ENCODE results near the gene FAM236C. TPM values are rescaled to one million over a fixed set of nuclear protein-coding genes. Genes with fewer than 3 reads are reported as not detected.
"Not testable (repeated sequence)": the region's sequence is repeated elsewhere in the genome, so short reads cannot be mapped to it uniquely, and the experiment has no call there.

FAM236C gene
- polyA plus RNA-seq (not detected in 3 replicates), polyA minus RNA-seq (not detected in 3 replicates)
- polyA plus RNA-seq (2011; ENCODE audit: low read depth): not detected
- polyA plus RNA-seq (2011; cell fraction: cytosol; rRNA removed): not detected in 2 replicates
- polyA plus RNA-seq (2011; cell fraction: nucleus; rRNA removed): not detected in 2 replicates
- not detected in 2 replicates for polyA plus RNA-seq (2012; ENCODE audit: low replicate concordance)
- not detected for polyA minus RNA-seq (2011; cell fraction: cytosol; rRNA and poly(A)+ RNA removed)
- not detected in 2 replicates for polyA minus RNA-seq (2011; cell fraction: nucleus; rRNA and poly(A)+ RNA removed)

- dilution Hi-C loops (cut with MboI; ENCODE audit: extremely low pct_ligation_motif_present, low sequenced_read_pairs); H2AFZ ChIP-seq (ENCODE audit: control insufficient read depth, low read length); H3K9ac ChIP-seq (ENCODE audit: control insufficient read depth, extremely low read depth, insufficient read depth, low read length); H3K9me3 ChIP-seq (ENCODE audit: control insufficient read depth, low read depth, low read length); H3K27ac ChIP-seq (ENCODE audit: control insufficient read depth, insufficient read depth, low read length); H3K4me1 ChIP-seq (ENCODE audit: control insufficient read depth, extremely low read depth, insufficient read depth, low read length); H3K4me2 ChIP-seq (ENCODE audit: control insufficient read depth, extremely low read depth, insufficient read depth, low read depth, low read length); H3K27me3 ChIP-seq (ENCODE audit: control insufficient read depth, extremely low read depth, insufficient read depth, low read length); DNase-seq (ENCODE audit: low read depth, low spot score); H4K20me1 ChIP-seq (ENCODE audit: control insufficient read depth, extremely low read depth, insufficient read depth, low read length); H3K4me3 ChIP-seq (ENCODE audit: control insufficient read depth in 2 of 3, extremely low read depth in 1 of 3, insufficient read depth in 2 of 3, low read depth in 1 of 3, low read length in 3 of 3); H3K79me2 ChIP-seq (ENCODE audit: control insufficient read depth, insufficient read depth, low read length); FAIRE-seq; H3K9me1 ChIP-seq (ENCODE audit: control insufficient read depth, extremely low read depth, insufficient read depth, low read length); H3K36me3 ChIP-seq (ENCODE audit: control insufficient read depth in 2 of 2, extremely low read depth in 1 of 2, insufficient read depth in 2 of 2, low read length in 2 of 2): not testable (repeated sequence)
Observed at GRCh38 chrX:72912315-72912714, at the start of gene FAM236C. TSS of gene FAM236C (plus strand) at chrX:72912615. CDS start at chrX:72912715, 100 bp downstream.

- H3K27ac ChIP-seq (ENCODE audit: control insufficient read depth, insufficient read depth, low read length); H3K4me3 ChIP-seq (ENCODE audit: control insufficient read depth in 2 of 3, extremely low read depth in 1 of 3, insufficient read depth in 2 of 3, low read depth in 1 of 3, low read length in 3 of 3); DNase-seq (ENCODE audit: low read depth, low spot score); H3K9ac ChIP-seq (ENCODE audit: control insufficient read depth, extremely low read depth, insufficient read depth, low read length); H3K4me1 ChIP-seq (ENCODE audit: control insufficient read depth, extremely low read depth, insufficient read depth, low read length); H3K9me3 ChIP-seq (ENCODE audit: control insufficient read depth, low read depth, low read length); H3K36me3 ChIP-seq (ENCODE audit: control insufficient read depth in 2 of 2, extremely low read depth in 1 of 2, insufficient read depth in 2 of 2, low read length in 2 of 2); H2AFZ ChIP-seq (ENCODE audit: control insufficient read depth, low read length); H3K9me1 ChIP-seq (ENCODE audit: control insufficient read depth, extremely low read depth, insufficient read depth, low read length); H3K79me2 ChIP-seq (ENCODE audit: control insufficient read depth, insufficient read depth, low read length); FAIRE-seq; H4K20me1 ChIP-seq (ENCODE audit: control insufficient read depth, extremely low read depth, insufficient read depth, low read length); H3K4me2 ChIP-seq (ENCODE audit: control insufficient read depth, extremely low read depth, insufficient read depth, low read depth, low read length); H3K27me3 ChIP-seq (ENCODE audit: control insufficient read depth, extremely low read depth, insufficient read depth, low read length); dilution Hi-C loops (cut with MboI; ENCODE audit: extremely low pct_ligation_motif_present, low sequenced_read_pairs): not testable (repeated sequence)
Observed at GRCh38 chrX:72882898-72883297, 29.5 kb upstream of the FAM236C start.

DNA sequence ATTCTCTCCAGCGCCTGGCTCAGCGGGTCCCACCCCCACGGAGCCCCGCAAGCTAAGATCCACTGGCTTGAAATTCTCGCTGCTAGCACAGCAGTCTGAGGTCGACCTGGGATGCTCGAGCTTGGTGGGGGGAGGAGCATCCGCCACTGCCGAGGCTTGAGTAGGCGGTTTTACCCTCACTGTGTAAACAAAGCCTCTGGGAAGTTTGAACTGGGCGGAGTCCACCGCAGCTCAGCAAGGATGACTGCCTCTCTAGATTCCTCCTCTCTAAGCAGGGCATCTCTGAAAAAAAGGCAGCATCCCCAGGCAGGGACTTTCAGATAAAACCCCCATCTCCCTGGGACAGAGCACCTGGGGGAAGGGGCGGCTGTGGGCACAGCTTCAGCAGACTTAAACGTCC, 22.7 kb upstream of the FAM236C start:
- dilution Hi-C loops (cut with MboI; ENCODE audit: extremely low pct_ligation_motif_present, low sequenced_read_pairs); H3K9ac ChIP-seq (ENCODE audit: control insufficient read depth, extremely low read depth, insufficient read depth, low read length); H3K4me2 ChIP-seq (ENCODE audit: control insufficient read depth, extremely low read depth, insufficient read depth, low read depth, low read length); H3K27ac ChIP-seq (ENCODE audit: control insufficient read depth, insufficient read depth, low read length); H3K9me1 ChIP-seq (ENCODE audit: control insufficient read depth, extremely low read depth, insufficient read depth, low read length); H3K79me2 ChIP-seq (ENCODE audit: control insufficient read depth, insufficient read depth, low read length); H3K4me1 ChIP-seq (ENCODE audit: control insufficient read depth, extremely low read depth, insufficient read depth, low read length); H3K4me3 ChIP-seq (ENCODE audit: control insufficient read depth in 2 of 3, extremely low read depth in 1 of 3, insufficient read depth in 2 of 3, low read depth in 1 of 3, low read length in 3 of 3); H3K27me3 ChIP-seq (ENCODE audit: control insufficient read depth, extremely low read depth, insufficient read depth, low read length); H4K20me1 ChIP-seq (ENCODE audit: control insufficient read depth, extremely low read depth, insufficient read depth, low read length); H3K36me3 ChIP-seq (ENCODE audit: control insufficient read depth in 2 of 2, extremely low read depth in 1 of 2, insufficient read depth in 2 of 2, low read length in 2 of 2); H2AFZ ChIP-seq (ENCODE audit: control insufficient read depth, low read length); DNase-seq (ENCODE audit: low read depth, low spot score); FAIRE-seq; H3K9me3 ChIP-seq (ENCODE audit: control insufficient read depth, low read depth, low read length): not testable (repeated sequence)

- FAIRE-seq; H3K27me3 ChIP-seq (ENCODE audit: control insufficient read depth, extremely low read depth, insufficient read depth, low read length); H3K36me3 ChIP-seq (ENCODE audit: control insufficient read depth in 2 of 2, extremely low read depth in 1 of 2, insufficient read depth in 2 of 2, low read length in 2 of 2); DNase-seq (ENCODE audit: low read depth, low spot score); H3K27ac ChIP-seq (ENCODE audit: control insufficient read depth, insufficient read depth, low read length); H3K79me2 ChIP-seq (ENCODE audit: control insufficient read depth, insufficient read depth, low read length); H3K9ac ChIP-seq (ENCODE audit: control insufficient read depth, extremely low read depth, insufficient read depth, low read length); dilution Hi-C loops (cut with MboI; ENCODE audit: extremely low pct_ligation_motif_present, low sequenced_read_pairs); H4K20me1 ChIP-seq (ENCODE audit: control insufficient read depth, extremely low read depth, insufficient read depth, low read length); H3K9me1 ChIP-seq (ENCODE audit: control insufficient read depth, extremely low read depth, insufficient read depth, low read length); H3K9me3 ChIP-seq (ENCODE audit: control insufficient read depth, low read depth, low read length); H3K4me2 ChIP-seq (ENCODE audit: control insufficient read depth, extremely low read depth, insufficient read depth, low read depth, low read length); H3K4me1 ChIP-seq (ENCODE audit: control insufficient read depth, extremely low read depth, insufficient read depth, low read length); H3K4me3 ChIP-seq (ENCODE audit: control insufficient read depth in 2 of 3, extremely low read depth in 1 of 3, insufficient read depth in 2 of 3, low read depth in 1 of 3, low read length in 3 of 3); H2AFZ ChIP-seq (ENCODE audit: control insufficient read depth, low read length): not testable (repeated sequence)
Observed at GRCh38 chrX:72916096-72916495, 3.7 kb downstream of the FAM236C start.

DNA sequence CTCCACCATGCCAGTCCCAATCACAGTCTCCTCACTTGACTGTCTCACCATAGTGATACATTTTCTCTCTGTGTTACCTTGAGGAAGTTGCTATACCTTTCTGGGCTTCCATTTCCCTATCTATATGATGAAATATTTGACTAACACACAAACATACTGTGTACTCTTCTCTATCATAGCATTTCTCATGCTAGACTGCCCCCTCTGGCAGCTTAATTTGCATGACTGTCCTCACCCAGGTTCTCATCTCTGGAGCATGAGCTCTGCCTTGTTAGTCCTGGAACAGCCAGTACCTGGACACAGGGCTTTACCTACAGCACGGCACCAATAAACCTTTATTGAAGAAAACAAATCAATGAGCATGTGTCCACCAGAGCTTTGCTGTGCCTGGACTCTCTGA, 19.9 kb downstream of the FAM236C start:
- H3K27me3 ChIP-seq (ENCODE audit: control insufficient read depth, extremely low read depth, insufficient read depth, low read length); H3K9ac ChIP-seq (ENCODE audit: control insufficient read depth, extremely low read depth, insufficient read depth, low read length); H3K79me2 ChIP-seq (ENCODE audit: control insufficient read depth, insufficient read depth, low read length); H4K20me1 ChIP-seq (ENCODE audit: control insufficient read depth, extremely low read depth, insufficient read depth, low read length); H3K4me2 ChIP-seq (ENCODE audit: control insufficient read depth, extremely low read depth, insufficient read depth, low read depth, low read length); H3K9me3 ChIP-seq (ENCODE audit: control insufficient read depth, low read depth, low read length); DNase-seq (ENCODE audit: low read depth, low spot score); H3K36me3 ChIP-seq (ENCODE audit: control insufficient read depth in 2 of 2, extremely low read depth in 1 of 2, insufficient read depth in 2 of 2, low read length in 2 of 2); H3K4me1 ChIP-seq (ENCODE audit: control insufficient read depth, extremely low read depth, insufficient read depth, low read length); H3K9me1 ChIP-seq (ENCODE audit: control insufficient read depth, extremely low read depth, insufficient read depth, low read length); H3K4me3 ChIP-seq (ENCODE audit: control insufficient read depth in 2 of 3, extremely low read depth in 1 of 3, insufficient read depth in 2 of 3, low read depth in 1 of 3, low read length in 3 of 3); dilution Hi-C loops (cut with MboI; ENCODE audit: extremely low pct_ligation_motif_present, low sequenced_read_pairs); H3K27ac ChIP-seq (ENCODE audit: control insufficient read depth, insufficient read depth, low read length); H2AFZ ChIP-seq (ENCODE audit: control insufficient read depth, low read length); FAIRE-seq: not testable (repeated sequence)

Measured in keratinocyte (primary cell).